ENCODE data around the gene PNPLA7.
"Not testable (repeated sequence)": the region's sequence is repeated elsewhere in the genome, so short reads cannot be mapped to it uniquely, and the experiment has no call there.

PNPLA7 gene

GRCh38 chr9:137474271-137474670, 75.9 kb downstream of the PNPLA7 start:
- H3K36me3 ChIP-seq (replicated peaks), result no peaks in the 10 kb centered on the region
- 0 out of 2 replicates have a peak, but pooled peaks cover 9% of the 10 kb centered on the region for H3K9me3 ChIP-seq
- in situ Hi-C loops (cut with MboI; ENCODE audit: low sequenced_read_pairs), result no loop called here

GRCh38 chr9:137470785-137471184, 79.4 kb downstream of the PNPLA7 start:
- Histone ChIP-seq H3K9me3 (0 out of 2 replicates have a peak, but pooled peaks cover 5% of the 10 kb centered on the region), H3K27me3 (ENCODE audit: low read depth) (peaks cover 10% of the 10 kb centered on the region; the same call in 1 of the 2 replicates), H3K4me3 (no peak overlapping the region), H3K4me1 (no peaks in the 10 kb centered on the region), H3K36me3 (replicated peaks) (no peaks in the 10 kb centered on the region)
- DNase-seq (ENCODE audit: low spot score in 2 of 2), result no peak
- in situ Hi-C loops (cut with MboI; ENCODE audit: low sequenced_read_pairs), result no loop called here

More at GRCh38 chr9:137474271-137474670, 75.9 kb downstream of the PNPLA7 start:
- Histone ChIP-seq H3K4me1 (no peaks in the 10 kb centered on the region), H3K27me3 (ENCODE audit: low read depth) (peaks cover 6% of the 10 kb centered on the region; the same call in 1 of the 2 replicates), H3K4me3 (no peak overlapping the region)
- no peak for DNase-seq (ENCODE audit: low spot score in 2 of 2)

- H3K27me3 ChIP-seq (ENCODE audit: low read depth), result peaks cover 10% of the 10 kb centered on the region; the same call in 1 of the 2 replicates
- no peak for DNase-seq (ENCODE audit: low spot score in 2 of 2)
- in situ Hi-C loops (cut with MboI; ENCODE audit: low sequenced_read_pairs), result no loop called here
- no peak overlapping the region for H3K4me3 ChIP-seq
- no peaks in the 10 kb centered on the region for H3K4me1 ChIP-seq
- H3K9me3 ChIP-seq, result no peaks in the 10 kb centered on the region
- no peaks in the 10 kb centered on the region for H3K36me3 ChIP-seq (replicated peaks)
Observed at GRCh38 chr9:137467896-137468295, 82.3 kb downstream of the PNPLA7 start.

- Histone ChIP-seq H3K9me3 (no peaks in the 10 kb centered on the region), H3K36me3 (replicated peaks) (no peaks in the 10 kb centered on the region), H3K4me3 (no peak overlapping the region), H3K27me3 (ENCODE audit: low read depth) (peaks cover 10% of the 10 kb centered on the region; the same call in 1 of the 2 replicates), H3K4me1 (no peaks in the 10 kb centered on the region)
- no peak for DNase-seq (ENCODE audit: low spot score in 2 of 2)
- in situ Hi-C loops (cut with MboI; ENCODE audit: low sequenced_read_pairs), result no loop called here
Observed at GRCh38 chr9:137467161-137467581, 83.0 kb downstream of the PNPLA7 start.

GRCh38 chr9:137466389-137467085, 83.7 kb downstream of the PNPLA7 start:
- in situ Hi-C loops (cut with MboI; ENCODE audit: low sequenced_read_pairs); H3K4me1 ChIP-seq; H3K9me3 ChIP-seq; DNase-seq (ENCODE audit: low spot score in 2 of 2); H3K36me3 ChIP-seq (replicated peaks); H3K4me3 ChIP-seq: not testable (repeated sequence)
- peaks cover 10% of the 10 kb centered on the region; the same call in 1 of the 2 replicates for H3K27me3 ChIP-seq (ENCODE audit: low read depth)

GRCh38 chr9:137465720-137466388, 84.3 kb downstream of the PNPLA7 start:
- in situ Hi-C loops (cut with MboI; ENCODE audit: low sequenced_read_pairs), result no loop called here
- Histone ChIP-seq H3K27me3 (ENCODE audit: low read depth) (peaks cover 10% of the 10 kb centered on the region; the same call in 1 of the 2 replicates), H3K4me3 (no peak overlapping the region), H3K4me1 (no peaks in the 10 kb centered on the region), H3K9me3 (peaks cover 2% of the 10 kb centered on the region; the same call in 1 of the 2 replicates), H3K36me3 (replicated peaks) (no peaks in the 10 kb centered on the region)
- DNase-seq (ENCODE audit: low spot score in 2 of 2), result no peak

- no peaks in the 10 kb centered on the region for H3K4me1 ChIP-seq
- H3K27me3 ChIP-seq (ENCODE audit: low read depth), result peaks cover 10% of the 10 kb centered on the region; the same call in 1 of the 2 replicates
- in situ Hi-C loops (cut with MboI; ENCODE audit: low sequenced_read_pairs), result no loop called here
- peaks cover 2% of the 10 kb centered on the region; the same call in 1 of the 2 replicates for H3K9me3 ChIP-seq
- no peaks in the 10 kb centered on the region for H3K36me3 ChIP-seq (replicated peaks)
- H3K4me3 ChIP-seq, result no peak overlapping the region
- no peak for DNase-seq (ENCODE audit: low spot score in 2 of 2)
Observed at GRCh38 chr9:137465000-137465719, 85.0 kb downstream of the PNPLA7 start.

GRCh38 chr9:137464291-137464999, 85.8 kb downstream of the PNPLA7 start:
- in situ Hi-C loops (cut with MboI; ENCODE audit: low sequenced_read_pairs), result no loop called here
- Histone ChIP-seq H3K9me3 (peaks cover 2% of the 10 kb centered on the region; the same call in 1 of the 2 replicates), H3K4me1 (peaks cover 3% of the 10 kb centered on the region), H3K36me3 (replicated peaks) (no peaks in the 10 kb centered on the region), H3K4me3 (no peak overlapping the region), H3K27me3 (ENCODE audit: low read depth) (peaks cover 6% of the 10 kb centered on the region; the same call in 1 of the 2 replicates)
- no peak for DNase-seq (ENCODE audit: low spot score in 2 of 2)

GRCh38 chr9:137463931-137464290, 86.3 kb downstream of the PNPLA7 start:
- Histone ChIP-seq H3K36me3 (replicated peaks) (no peaks in the 10 kb centered on the region), H3K4me3 (no peak overlapping the region), H3K4me1 (peaks cover 5% of the 10 kb centered on the region), H3K9me3 (peaks cover 2% of the 10 kb centered on the region; the same call in 1 of the 2 replicates), H3K27me3 (ENCODE audit: low read depth) (peaks cover under 1% of the 10 kb centered on the region; the same call in 1 of the 2 replicates)
- no peak for DNase-seq (ENCODE audit: low spot score in 2 of 2)
- in situ Hi-C loops (cut with MboI; ENCODE audit: low sequenced_read_pairs), result no loop called here

- DNase-seq (ENCODE audit: low spot score in 2 of 2), result no peak
- peaks cover 5% of the 10 kb centered on the region for H3K4me1 ChIP-seq
- in situ Hi-C loops (cut with MboI; ENCODE audit: low sequenced_read_pairs), result no loop called here
Observed at GRCh38 chr9:137462986-137463930, 86.9 kb downstream of the PNPLA7 start.

GRCh38 chr9:137462396-137462985, 87.7 kb downstream of the PNPLA7 start:
- in situ Hi-C loops (cut with MboI; ENCODE audit: low sequenced_read_pairs), result no loop called here
- peaks cover 2% of the 10 kb centered on the region; the same call in 1 of the 2 replicates for H3K9me3 ChIP-seq
- no peaks in the 10 kb centered on the region for H3K27me3 ChIP-seq (ENCODE audit: low read depth)
- H3K4me1 ChIP-seq, result peaks cover 5% of the 10 kb centered on the region
- peaks cover 4% of the 10 kb centered on the region for H3K36me3 ChIP-seq (replicated peaks)
- no peak for DNase-seq (ENCODE audit: low spot score in 2 of 2)
- no peak overlapping the region for H3K4me3 ChIP-seq

More at GRCh38 chr9:137462986-137463930, 86.9 kb downstream of the PNPLA7 start:
- Histone ChIP-seq H3K27me3 (ENCODE audit: low read depth) (no peaks in the 10 kb centered on the region), H3K9me3 (peaks cover 2% of the 10 kb centered on the region; the same call in 1 of the 2 replicates), H3K36me3 (replicated peaks) (no peaks in the 10 kb centered on the region), H3K4me3 (no peak overlapping the region)

All from HAP-1 (cell line).